HG03060 (cell line): ENCODE data around the gene MED13.
A peak's percentile ranks its signal among the peaks of the same experiment; 100 is the strongest.
"Not testable (repeated sequence)": the region's sequence is repeated elsewhere in the genome, so short reads cannot be mapped to it uniquely, and the experiment has no call there.

Experiments used
- ATAC-seq: cut with Tn5 transposase; IDR thresholded peaks from one replicate; pipeline ENCODE4 v1.9.1; 2021; ENCODE audit warnings: low read depth, moderate number of reproducible peaks; ENCODE audit not compliant: unreplicated experiment

The MED13 gene

DNA sequence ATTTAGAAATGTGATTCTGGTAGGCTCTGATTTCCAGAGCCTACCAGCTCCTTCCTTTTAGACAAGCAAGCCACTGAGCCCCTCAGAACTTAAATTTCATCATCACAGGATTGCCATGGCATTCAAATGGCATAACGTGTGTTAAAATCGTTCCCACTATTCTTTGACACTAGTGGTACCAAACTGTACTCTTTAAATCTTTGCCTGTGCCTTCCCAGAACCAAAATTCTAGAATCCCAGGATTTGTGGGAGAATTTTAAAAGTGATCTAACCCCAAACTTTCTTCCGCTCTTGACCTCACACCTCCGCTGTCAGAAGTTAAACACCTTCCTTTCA is 137.0 kb downstream of the MED13 start:
- no peak for ATAC-seq

DNA sequence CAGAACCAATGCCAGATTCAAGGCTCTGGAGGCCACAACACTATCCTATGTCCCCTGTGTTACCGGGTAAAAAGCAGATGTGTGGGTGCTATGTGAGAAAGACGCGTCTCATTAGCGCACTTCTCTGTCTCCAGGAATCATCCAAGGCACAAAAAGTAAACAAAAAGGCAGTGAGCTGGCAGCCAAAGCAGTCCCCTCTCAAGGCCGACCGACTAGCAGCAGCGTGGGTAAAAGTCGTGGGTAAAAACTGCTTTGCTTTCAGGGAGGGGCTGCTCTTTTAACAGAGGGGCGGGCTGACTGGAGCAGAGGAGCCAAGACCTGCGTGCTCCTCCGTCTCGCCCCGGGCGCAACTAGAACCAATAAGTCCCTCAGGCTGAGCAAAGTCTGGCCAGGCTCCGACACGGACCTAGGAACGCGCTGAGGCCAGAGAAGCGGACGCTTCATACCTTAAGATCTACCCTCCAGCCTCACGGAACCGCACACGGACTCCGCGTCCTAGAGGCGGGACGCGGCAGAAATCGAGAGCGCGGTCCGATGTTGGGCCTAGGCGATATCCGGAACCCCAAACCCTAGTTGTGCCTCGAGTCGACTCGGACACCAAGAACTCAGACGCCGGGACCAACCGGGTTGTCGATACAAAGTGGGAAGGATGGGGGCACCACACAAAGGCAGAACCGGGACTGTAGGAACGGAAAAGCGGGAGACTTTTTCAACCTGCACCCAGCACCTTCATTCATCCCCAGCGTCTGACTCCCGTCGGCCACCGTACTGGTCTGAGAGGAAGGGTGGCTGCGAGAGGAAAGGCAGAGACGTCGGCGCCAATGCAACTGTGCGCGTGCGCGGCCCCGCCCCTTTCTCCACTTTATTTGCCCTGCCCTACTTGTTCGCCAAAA is 137.6 kb downstream of the MED13 start, which contains the start of gene INTS2:
INTS2 (minus strand) TSS at position 775 of the 893 bp plus-strand sequence. CDS start 1,338 bp downstream, outside the sequence.
- ATAC-seq = peak; percentile 42

DNA sequence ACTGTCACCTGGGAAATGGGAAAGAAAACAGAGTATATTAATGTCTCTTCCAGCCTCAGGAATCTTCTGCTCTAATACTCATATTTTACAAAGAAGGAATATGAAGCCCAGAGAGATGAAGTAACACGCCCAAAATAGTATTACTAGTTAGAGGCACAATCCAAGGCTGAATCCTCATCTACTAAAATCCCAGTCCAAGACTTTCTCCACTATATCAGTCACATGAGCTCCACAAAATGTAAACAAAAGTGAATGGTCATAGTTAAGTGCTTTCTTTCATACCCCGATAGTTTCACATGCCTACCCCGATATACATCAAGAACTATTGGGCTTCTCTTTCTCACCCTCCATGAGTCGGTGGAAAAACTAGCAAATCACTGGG is 138.3 kb downstream of the MED13 start:
- no peak for ATAC-seq

DNA sequence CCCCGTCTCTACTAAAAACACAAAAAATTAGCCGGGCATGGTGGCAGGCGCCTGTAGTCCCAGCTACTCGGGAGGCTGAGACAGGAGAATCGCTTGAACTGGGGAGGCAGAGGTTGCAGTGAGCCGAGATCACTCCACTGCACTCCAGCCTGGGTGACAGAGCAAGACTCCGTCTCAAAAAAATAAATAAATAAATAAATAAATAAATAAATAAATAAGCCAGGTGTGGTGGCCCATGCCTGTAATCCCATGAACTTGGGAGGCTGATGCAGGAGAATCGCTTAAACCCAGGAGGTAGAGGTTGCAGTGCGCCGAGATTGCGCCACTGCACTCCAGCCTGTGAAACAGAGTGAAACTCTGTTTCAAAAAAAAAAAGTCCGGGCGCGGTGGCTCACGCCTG is 149.9 kb downstream of the MED13 start:
- not testable (repeated sequence) for ATAC-seq

DNA sequence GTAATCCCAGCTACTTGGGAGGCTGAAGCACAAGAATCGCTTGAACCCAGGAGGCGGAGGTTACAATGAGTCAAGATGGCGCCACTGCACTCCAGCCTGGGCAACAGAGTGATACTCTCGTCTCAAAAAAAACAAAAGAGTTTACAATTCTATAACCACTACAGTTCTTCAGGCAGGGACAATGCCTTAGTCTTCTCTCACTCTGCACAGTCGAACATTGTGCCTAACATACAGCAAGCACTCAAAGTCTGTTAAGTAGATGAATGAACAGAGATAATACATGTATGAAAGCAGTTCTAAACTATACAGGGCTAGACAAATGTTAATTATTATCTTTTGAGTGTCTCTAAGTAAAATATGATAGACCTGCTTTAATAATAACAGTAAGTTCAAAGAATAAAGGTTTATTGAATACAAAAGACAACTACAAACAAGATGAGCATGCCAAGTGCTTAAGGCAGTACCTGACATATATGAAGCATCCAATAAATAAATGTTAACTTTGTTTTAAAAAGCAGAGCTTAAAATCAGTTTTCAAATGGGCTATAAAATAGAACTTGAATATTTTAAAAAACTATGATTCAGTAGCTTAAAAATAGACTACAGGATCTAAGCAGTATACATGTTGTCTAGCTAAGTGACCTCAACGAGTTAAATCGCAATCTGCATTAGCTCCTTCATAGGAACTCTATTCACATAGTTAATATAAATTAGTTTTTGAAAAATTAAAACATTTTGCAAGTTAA is 156.6 kb downstream of the MED13 start:
- no peak for ATAC-seq

DNA sequence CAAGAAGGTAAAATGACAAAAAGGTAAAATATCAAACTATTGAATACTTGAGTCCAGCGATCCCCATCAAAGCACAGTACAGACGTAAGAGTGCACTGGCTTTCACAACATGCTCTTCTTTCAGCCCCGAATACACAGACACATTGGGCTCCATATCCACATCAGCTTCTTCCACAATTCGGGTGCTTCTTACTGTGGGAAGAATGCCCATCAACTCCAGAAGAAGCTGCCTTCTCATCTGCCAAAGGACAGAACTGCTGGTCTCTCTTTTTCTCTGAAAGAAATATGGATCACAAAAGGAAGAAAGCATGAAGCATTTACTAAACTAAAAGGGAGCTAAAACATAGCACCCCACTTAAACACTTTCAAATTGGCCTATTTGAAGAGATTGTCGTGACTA is 157.7 kb downstream of the MED13 start:
- no peak for ATAC-seq

DNA sequence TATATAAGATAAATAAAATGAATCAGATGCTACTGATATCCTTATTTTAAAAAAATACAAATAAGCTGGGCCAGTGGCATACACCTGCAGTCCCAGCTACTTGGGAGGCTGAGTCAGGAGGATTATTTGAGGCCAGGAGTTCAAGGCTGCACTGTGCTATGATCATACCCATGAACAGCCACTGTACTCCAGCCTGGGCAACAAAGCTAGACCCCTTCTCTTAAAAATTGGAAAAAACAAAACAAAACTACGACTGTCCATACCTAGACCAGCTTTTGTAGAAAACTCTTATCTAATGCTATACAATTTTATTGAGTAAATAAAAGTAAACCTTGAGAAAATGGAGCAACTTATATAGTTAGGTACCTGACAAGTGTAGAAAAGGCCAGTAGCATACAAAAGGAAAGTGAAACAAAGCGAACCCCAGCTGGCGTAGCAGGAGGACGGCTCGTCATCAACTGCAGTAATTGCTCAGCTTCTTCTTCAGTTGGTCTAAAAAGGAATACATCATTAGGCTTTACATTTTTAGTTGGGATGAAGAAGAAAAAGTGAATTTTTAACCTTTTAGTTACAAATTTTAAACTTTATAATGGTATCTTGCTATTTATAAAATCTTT is 160.9 kb downstream of the MED13 start:
- ATAC-seq = no peak

DNA sequence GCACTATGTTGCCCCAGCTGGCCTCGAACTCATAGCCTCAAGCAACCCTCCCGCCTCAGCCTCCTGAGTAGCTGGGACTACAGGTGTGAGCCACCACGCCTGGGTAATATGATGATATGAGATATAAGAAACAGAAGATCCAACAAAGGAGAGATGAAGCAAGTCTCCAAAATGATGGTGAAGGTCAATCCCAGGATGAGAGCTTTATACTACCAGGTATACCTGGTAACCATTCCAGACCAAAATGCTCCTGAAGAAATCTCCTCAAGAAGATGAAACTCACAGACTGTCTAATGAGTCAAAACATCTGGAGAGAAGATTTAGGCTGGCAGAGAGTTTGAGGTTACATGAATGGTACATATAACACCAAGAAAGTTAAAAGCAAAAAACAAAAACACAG is 161.8 kb downstream of the MED13 start:
- no peak for ATAC-seq

DNA sequence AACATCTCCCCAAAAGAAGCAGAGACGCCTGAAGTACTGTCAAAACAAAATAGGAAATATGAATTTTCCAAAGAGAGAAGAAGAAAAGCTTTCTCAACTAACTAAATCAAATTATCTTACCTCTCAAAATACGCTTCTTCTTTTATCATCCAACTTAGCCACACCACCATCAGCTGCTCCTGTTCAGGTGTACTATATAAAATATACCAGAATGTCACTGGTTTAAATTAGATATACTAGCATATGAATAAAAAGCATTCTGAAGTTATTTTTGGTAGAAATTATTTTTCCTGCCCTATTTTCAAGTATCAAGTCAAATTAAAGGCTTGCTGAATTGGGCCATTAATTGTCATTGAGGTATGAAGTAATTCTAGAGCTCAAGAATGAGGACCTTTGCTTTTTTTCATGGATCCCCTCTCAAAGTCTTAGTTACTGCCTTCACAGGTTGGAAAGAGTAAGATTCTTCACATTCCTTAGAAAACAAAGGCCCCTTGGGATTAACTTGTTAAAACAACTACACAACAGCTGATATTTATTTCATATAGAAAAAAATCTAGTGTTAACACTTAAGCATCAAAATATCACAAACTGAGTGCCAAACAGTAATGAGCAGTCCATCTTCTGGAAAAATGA is 167.4 kb downstream of the MED13 start:
- no peak for ATAC-seq

DNA sequence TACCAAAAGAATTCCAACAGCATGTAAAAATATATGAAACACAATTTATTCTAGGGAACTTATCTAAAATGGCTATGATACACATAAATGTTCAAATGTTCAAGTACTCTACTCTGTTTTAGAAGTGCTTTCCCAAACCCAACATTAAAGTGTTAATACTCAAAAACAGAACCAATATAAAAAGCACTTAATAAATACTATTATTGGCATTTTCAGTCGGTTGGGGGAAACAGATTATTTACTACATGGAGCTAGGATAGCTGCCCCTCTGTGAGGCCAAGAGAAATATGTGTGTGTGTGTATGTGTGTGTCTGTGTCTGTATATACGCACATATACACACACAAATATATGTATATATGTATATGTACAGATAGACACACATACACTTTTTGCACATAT is 169.7 kb downstream of the MED13 start:
- no peak for ATAC-seq

DNA sequence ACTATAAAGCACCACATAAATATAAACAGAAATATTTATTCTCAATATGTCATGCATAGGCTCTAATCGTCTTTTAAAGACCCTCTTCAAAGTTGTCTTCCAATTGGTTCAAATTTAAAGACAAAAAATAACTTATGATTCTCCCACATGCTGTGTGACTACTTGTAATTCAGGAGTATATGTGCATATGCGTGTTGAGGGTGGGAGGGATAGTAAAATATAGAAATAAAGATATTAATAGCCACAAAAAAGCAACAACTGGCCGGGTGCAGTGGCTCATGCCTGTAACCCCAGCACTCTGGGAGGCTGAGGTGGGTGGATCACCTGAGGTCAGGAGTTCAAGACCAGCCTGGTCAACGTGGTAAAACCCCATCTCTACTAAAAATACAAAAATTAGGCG is 170.8 kb downstream of the MED13 start:
- not testable (repeated sequence) for ATAC-seq
